OCI-LY1 (cell line): ENCODE measurements around the gene PATE2.

ENCODE experiments used
- H2AFZ ChIP-seq: fragments of 200-600 bp; sonication (generic), shearing (Covaris generic); 2 replicates; pipeline ENCODE4 v1.6.0; 2014; ENCODE audit warnings: antibody characterized with exemption, mild to moderate bottlenecking, low read length
- H3F3A ChIP-seq: fragments of 200-600 bp; sonication (generic), shearing (Covaris generic); 2 replicates; pipeline ENCODE4 v1.6.0; 2014; ENCODE audit warnings: mild to moderate bottlenecking, antibody characterized with exemption, low read length, moderate library complexity; ENCODE audit not compliant: insufficient read depth
- H3K27ac ChIP-seq: fragments of 200-600 bp; sonication (generic); 2 replicates; pipeline ENCODE4 v1.5.1; 2014; ENCODE audit warnings: low read length, mixed run types, mild to moderate bottlenecking, low read depth; ENCODE audit not compliant: poor library complexity, severe bottlenecking
- H3K27me3 ChIP-seq: fragments of 200-600 bp; sonication (generic); 2 replicates; pipeline ENCODE4 v1.6.0; 2014; ENCODE audit warnings: antibody characterized with exemption, mild to moderate bottlenecking, low read length, moderate library complexity; ENCODE audit not compliant: insufficient read depth
- H3K36me3 ChIP-seq: fragments of 200-600 bp; sonication (generic); 2 replicates; pipeline ENCODE4 v1.6.1; 2014; ENCODE audit warnings: mild to moderate bottlenecking, antibody characterized with exemption, low read length, moderate library complexity, mixed read lengths; ENCODE audit not compliant: insufficient read depth
- H3K4me1 ChIP-seq: fragments of 200-600 bp; sonication (generic); 2 replicates; pipeline ENCODE4 v1.5.1; 2014; ENCODE audit warnings: mild to moderate bottlenecking, low read length, moderate library complexity; ENCODE audit not compliant: insufficient read depth, severe bottlenecking
- H3K4me2 ChIP-seq: fragments of 200-600 bp; sonication (generic), shearing (Covaris generic); 2 replicates; pipeline ENCODE4 v1.6.1; 2014; ENCODE audit warnings: low read length
- H3K4me3 ChIP-seq: fragments of 200-600 bp; sonication (generic); 2 replicates; pipeline ENCODE4 v1.5.1; 2014; ENCODE audit warnings: low read length, low read depth, mild to moderate bottlenecking, mixed read lengths; ENCODE audit not compliant: poor library complexity, severe bottlenecking
- H3K79me2 ChIP-seq: fragments of 200-600 bp; shearing (Covaris generic); 2 replicates; pipeline ENCODE4 v1.6.1; 2016; ENCODE audit warnings: mixed run types, low read length, mixed read lengths; ENCODE audit not compliant: insufficient read depth
- H3K9ac ChIP-seq: fragments of 200-600 bp; sonication (generic), shearing (Covaris generic); 2 replicates; pipeline ENCODE4 v1.6.1; 2014; ENCODE audit warnings: mild to moderate bottlenecking, low read length, mixed read lengths
- H3K9me2 ChIP-seq: fragments of 200-600 bp; sonication (generic), shearing (Covaris generic); 2 replicates; pipeline ENCODE4 v1.6.1; 2014; ENCODE audit warnings: low read depth, mild to moderate bottlenecking, low read length, mixed read lengths
- H3K9me3 ChIP-seq: fragments of 200-600 bp; shearing (Covaris generic); 2 replicates; pipeline ENCODE4 v1.6.1; 2014; ENCODE audit warnings: low read length, mixed read lengths
- H4K20me1 ChIP-seq: fragments of 200-600 bp; sonication (generic), shearing (Covaris generic); 2 replicates; pipeline ENCODE4 v1.6.0; 2016; ENCODE audit warnings: mild to moderate bottlenecking, low read length; ENCODE audit not compliant: insufficient read depth
- EZH2 ChIP-seq: fragments of 200-600 bp; sonication (generic), shearing (Covaris generic); IDR thresholded peaks from 2 replicates; pipeline ENCODE4 v1.8.0; 2017; ENCODE audit warnings: borderline replicate concordance, mixed run types, mild to moderate bottlenecking, antibody characterized with exemption, low read length, moderate library complexity, mixed read lengths
- TF ChIP-seq, protein P1 (sequence below): fragments of 200-600 bp; sonication (generic), shearing (Covaris generic); IDR thresholded peaks from 2 replicates; pipeline ENCODE4 v1.5.1; 2017; ENCODE audit warnings: mild to moderate bottlenecking, antibody characterized with exemption, low read length, moderate library complexity, mixed read lengths

Gene PATE2

DNA sequence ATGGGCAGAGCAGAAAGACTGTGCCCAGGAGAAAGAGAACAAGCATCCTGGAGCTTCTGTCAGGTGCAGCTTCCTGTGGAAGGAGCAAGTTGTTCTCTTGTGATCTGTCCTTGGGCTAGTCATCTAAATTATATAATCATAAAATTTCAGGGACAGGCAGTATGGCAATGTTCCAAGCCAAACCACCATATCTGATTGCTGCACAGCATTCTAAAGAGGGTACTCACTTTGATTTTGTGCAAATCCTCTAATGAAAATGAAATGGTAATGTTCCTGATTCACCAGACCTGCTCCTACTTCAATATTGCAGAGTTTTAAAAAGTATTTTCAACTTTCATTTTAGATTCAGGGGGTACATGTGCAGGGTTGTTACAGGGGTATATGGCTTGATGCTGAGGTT is at the start of gene PATE2:
Gene PATE2 (minus strand): TSS at position 101 of the 400 bp plus-strand sequence. CDS start 55 bp downstream, at position 46.
- H3K9me2 ChIP-seq, result no peaks in the 10 kb centered on the region
- H3K27ac ChIP-seq, result no peak within 1 kb of the TSS
- H3K27me3 ChIP-seq, result no peaks in the 10 kb centered on the region
- no peak within 1 kb of the TSS for H3K4me2 ChIP-seq
- no peaks in the 10 kb centered on the region for H3K79me2 ChIP-seq
- H3K9me3 ChIP-seq, result no peaks in the 10 kb centered on the region
- no peak within 1 kb of the TSS for H2AFZ ChIP-seq
- H4K20me1 ChIP-seq, result no peaks in the 10 kb centered on the region
- no peaks in the 10 kb centered on the region for H3K36me3 ChIP-seq
- H3K4me1 ChIP-seq, result no peaks in the 10 kb centered on the region
- TF ChIP-seq EZH2, result no peak
- TF ChIP-seq, protein P1, sequence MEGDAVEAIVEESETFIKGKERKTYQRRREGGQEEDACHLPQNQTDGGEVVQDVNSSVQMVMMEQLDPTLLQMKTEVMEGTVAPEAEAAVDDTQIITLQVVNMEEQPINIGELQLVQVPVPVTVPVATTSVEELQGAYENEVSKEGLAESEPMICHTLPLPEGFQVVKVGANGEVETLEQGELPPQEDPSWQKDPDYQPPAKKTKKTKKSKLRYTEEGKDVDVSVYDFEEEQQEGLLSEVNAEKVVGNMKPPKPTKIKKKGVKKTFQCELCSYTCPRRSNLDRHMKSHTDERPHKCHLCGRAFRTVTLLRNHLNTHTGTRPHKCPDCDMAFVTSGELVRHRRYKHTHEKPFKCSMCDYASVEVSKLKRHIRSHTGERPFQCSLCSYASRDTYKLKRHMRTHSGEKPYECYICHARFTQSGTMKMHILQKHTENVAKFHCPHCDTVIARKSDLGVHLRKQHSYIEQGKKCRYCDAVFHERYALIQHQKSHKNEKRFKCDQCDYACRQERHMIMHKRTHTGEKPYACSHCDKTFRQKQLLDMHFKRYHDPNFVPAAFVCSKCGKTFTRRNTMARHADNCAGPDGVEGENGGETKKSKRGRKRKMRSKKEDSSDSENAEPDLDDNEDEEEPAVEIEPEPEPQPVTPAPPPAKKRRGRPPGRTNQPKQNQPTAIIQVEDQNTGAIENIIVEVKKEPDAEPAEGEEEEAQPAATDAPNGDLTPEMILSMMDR, result no peak
- no peak within 1 kb of the TSS for H3K9ac ChIP-seq
- H3F3A ChIP-seq, result no peaks in the 10 kb centered on the region
- H3K4me3 ChIP-seq, result no peak within 1 kb of the TSS

GRCh38 chr11:125807909-125808308 is 29.3 kb upstream of the PATE2 start:
- H3K36me3 ChIP-seq, result no peaks in the 10 kb centered on the region
- no peak overlapping the region for H3K4me2 ChIP-seq
- no peak overlapping the region for H3K9ac ChIP-seq
- H3F3A ChIP-seq, result no peaks in the 10 kb centered on the region
- no peaks in the 10 kb centered on the region for H3K9me2 ChIP-seq
- no peak overlapping the region for H3K27ac ChIP-seq
- H3K9me3 ChIP-seq, result no peaks in the 10 kb centered on the region
- no peak overlapping the region for H3K4me3 ChIP-seq
- H3K79me2 ChIP-seq, result no peaks in the 10 kb centered on the region
- H3K27me3 ChIP-seq, result no peaks in the 10 kb centered on the region
- no peak overlapping the region for H2AFZ ChIP-seq
- no peaks in the 10 kb centered on the region for H3K4me1 ChIP-seq
- no peaks in the 10 kb centered on the region for H4K20me1 ChIP-seq
- TF ChIP-seq, protein P1, result no peak
- no peak for TF ChIP-seq EZH2

DNA sequence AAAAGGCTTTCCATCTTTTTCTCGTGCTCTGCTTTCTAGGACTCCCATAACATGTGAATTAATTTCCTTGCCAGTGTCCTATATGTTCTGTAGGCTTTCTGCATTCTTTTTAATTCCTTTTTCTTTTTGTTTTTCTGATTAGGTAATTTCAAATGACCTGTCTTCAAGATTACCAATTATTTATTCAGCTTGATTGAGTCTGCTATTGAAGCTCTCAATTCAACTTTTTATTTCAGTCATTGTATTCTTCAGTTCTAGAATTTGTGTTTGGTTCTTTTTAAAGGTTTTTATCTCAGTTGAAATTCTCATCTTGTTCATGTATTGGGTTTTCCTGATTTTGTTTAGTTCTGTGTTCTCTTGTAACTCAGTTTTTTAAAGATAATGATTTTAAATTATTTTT is 23.8 kb upstream of the PATE2 start:
- Histone ChIP-seq H2AFZ (no peak overlapping the region), H3K9me3 (no peaks in the 10 kb centered on the region), H3K36me3 (no peaks in the 10 kb centered on the region), H3K9me2 (no peaks in the 10 kb centered on the region), H3K79me2 (no peaks in the 10 kb centered on the region), H3K27me3 (no peaks in the 10 kb centered on the region), H3K4me1 (no peaks in the 10 kb centered on the region), H3F3A (no peaks in the 10 kb centered on the region), H3K4me3 (no peak overlapping the region), H3K9ac (no peak overlapping the region), H4K20me1 (no peaks in the 10 kb centered on the region), H3K27ac (no peak overlapping the region), H3K4me2 (no peak overlapping the region)
- TF ChIP-seq, protein P1, result no peak
- no peak for TF ChIP-seq EZH2
